IPS-20b (cell line): Measurements from ENCODE around the gene SORCS1.

Source experiments
- H3K27ac ChIP-seq: one replicate; pipeline ENCODE4 v1.5.1; 2013; ENCODE audit warnings: low read length
- H3K27me3 ChIP-seq: 2 replicates; pipeline ENCODE4 v1.6.1; 2013; ENCODE audit warnings: mild to moderate bottlenecking, low read length, inconsistent platforms; ENCODE audit not compliant: insufficient read depth
- H3K36me3 ChIP-seq: 2 replicates; pipeline ENCODE4 v1.6.1; 2013; ENCODE audit warnings: low read depth, mild to moderate bottlenecking, inconsistent platforms, low read length, moderate library complexity; ENCODE audit not compliant: insufficient read depth
- H3K4me1 ChIP-seq: 2 replicates; pipeline ENCODE4 v1.6.1; 2013; ENCODE audit warnings: mild to moderate bottlenecking, control low read depth, inconsistent platforms, low read length, moderate library complexity; ENCODE audit not compliant: insufficient read depth
- H3K4me3 ChIP-seq: 2 replicates; pipeline ENCODE4 v1.5.1; 2013; ENCODE audit warnings: mild to moderate bottlenecking, low read length, inconsistent platforms
- H3K9ac ChIP-seq: 2 replicates; pipeline ENCODE4 v1.6.1; 2013; ENCODE audit warnings: low read depth, mild to moderate bottlenecking, inconsistent platforms, low read length, moderate library complexity
- H3K9me3 ChIP-seq: 2 replicates; pipeline ENCODE4 v1.6.1; 2013; ENCODE audit warnings: mild to moderate bottlenecking, low read depth, low read length, inconsistent platforms; ENCODE audit not compliant: insufficient read depth

Gene SORCS1

DNA sequence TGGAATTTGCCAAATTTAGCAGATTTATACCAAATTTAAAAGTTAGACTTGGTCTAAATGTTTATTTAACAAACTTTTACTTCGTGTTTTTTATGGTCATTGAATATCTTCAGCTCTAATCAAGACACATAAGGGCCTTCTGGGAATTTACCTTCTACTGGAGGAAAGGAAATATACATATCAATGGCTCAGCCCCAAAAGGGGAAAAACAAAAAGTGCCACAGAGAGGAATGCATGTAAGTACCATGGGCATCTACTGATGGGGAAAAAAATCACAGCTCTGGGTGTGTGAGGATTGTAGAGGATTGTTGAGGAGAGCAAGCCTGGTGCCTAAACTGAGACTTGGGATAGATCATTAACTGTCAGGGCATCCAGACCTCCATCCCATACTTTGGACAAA, 260.3 kb downstream of the SORCS1 start:
- no peak overlapping the region for H3K4me3 ChIP-seq
- H3K36me3 ChIP-seq = no peaks in the 10 kb centered on the region
- H3K9ac ChIP-seq = no peak overlapping the region
- H3K27me3 ChIP-seq = no peaks in the 10 kb centered on the region
- no peaks in the 10 kb centered on the region for H3K9me3 ChIP-seq
- H3K27ac ChIP-seq = no peak overlapping the region
- peaks cover 17% of the 10 kb centered on the region; the same call in 1 of the 2 replicates for H3K4me1 ChIP-seq

DNA sequence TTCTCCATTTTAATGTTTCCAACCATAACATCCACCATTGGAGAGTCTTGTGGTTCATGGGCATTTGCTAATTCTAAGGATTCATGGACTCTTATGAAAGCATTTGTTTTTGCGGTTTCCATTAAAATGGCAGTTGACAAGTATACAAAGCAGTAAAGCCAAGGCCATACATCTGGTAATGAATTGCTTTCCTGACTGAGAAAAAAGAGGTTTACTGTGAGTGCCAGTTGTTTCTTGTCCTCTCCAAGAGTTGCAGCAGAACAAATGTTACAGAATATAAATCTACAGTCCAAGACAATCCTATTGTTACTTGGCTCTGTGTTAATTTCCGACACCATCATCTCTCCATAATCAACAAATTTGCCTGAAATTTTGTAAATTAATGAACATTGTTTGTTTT, 261.3 kb downstream of the SORCS1 start:
- Histone ChIP-seq H3K9ac (no peak overlapping the region), H3K4me1 (peaks cover 8% of the 10 kb centered on the region; the same call in 1 of the 2 replicates), H3K36me3 (no peaks in the 10 kb centered on the region)

DNA sequence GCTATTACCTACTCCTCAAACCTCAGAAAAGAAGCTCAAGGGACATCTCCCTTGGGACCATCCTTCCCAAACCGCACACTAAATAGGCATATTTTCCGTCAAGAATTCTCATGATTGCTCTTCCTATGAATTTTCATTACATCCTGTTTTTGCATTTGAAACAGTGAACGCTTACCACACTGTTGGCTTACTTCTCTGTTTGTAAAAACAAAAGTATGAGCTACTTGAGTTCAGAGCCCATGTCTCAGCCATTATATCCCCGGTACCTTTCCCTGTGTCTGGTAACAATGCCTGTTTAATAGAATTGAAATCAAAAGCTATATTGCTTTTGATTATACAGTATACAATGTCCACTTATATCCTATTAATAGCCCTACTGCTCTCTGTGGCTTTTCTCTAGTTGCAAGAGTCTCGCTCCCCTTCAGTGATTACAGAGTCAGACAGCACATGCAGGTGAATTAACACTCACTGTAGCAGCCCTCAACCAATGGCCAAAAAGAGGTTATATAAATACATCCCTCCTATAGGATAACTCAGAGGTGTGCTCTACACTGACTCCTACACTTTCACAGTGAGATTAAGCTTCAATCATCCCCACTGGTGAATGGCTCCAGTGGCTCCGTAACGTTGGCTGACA, 264.4 kb downstream of the SORCS1 start:
- Histone ChIP-seq H3K27me3 (no peaks in the 10 kb centered on the region), H3K9me3 (no peaks in the 10 kb centered on the region), H3K9ac (no peak overlapping the region), H3K4me1 (peaks cover 8% of the 10 kb centered on the region; the same call in 1 of the 2 replicates), H3K4me3 (no peak overlapping the region), H3K36me3 (no peaks in the 10 kb centered on the region), H3K27ac (no peak overlapping the region)

More for the DNA sequence above, 261.3 kb downstream of the SORCS1 start:
- Histone ChIP-seq H3K27me3 (no peaks in the 10 kb centered on the region), H3K9me3 (no peaks in the 10 kb centered on the region), H3K4me3 (no peak overlapping the region), H3K27ac (no peak overlapping the region)

DNA sequence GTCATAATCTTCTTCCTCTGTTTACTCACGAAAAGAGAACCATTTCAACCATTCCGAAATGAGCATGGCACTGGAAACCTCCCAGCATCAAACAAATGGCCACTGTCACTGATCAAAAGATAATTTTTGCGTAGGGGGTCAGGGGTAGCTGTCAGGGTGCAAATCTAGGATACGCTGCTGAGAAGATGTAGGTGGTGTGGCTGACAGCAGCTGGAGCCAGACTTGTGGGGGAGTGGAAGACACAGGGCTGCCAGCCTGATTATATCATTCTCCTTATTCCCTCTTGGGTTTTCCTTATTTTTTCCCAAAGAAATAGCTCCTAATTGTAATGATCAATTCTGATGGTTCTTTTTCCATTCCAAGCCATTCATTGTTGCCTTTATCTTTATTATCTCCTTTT, 266.1 kb downstream of the SORCS1 start:
- Histone ChIP-seq H3K9me3 (no peaks in the 10 kb centered on the region), H3K27me3 (no peaks in the 10 kb centered on the region), H3K27ac (no peak overlapping the region), H3K4me1 (no peaks in the 10 kb centered on the region; the same call in 1 of the 2 replicates), H3K36me3 (no peaks in the 10 kb centered on the region), H3K9ac (no peak overlapping the region), H3K4me3 (no peak overlapping the region)

DNA sequence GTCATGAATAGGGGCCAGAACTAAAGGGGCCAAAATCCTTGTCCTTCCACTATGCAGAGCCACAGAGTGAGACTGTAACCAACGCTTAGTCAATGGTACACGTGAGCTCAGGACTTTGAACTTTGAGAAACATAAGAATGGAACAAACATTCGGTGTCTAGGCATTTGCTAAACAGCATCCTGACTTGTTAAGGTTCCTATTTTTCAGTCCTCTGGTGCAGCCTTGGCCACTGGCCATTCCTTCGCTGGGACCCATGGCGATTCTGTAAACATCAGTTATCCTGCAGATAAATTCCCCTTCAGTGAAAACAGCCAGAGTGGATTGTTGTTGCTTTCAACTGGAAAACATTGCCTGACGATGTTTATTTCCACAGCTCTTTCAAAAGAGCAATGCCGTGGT, 266.8 kb downstream of the SORCS1 start:
- Histone ChIP-seq H3K27ac (no peak overlapping the region), H3K36me3 (no peaks in the 10 kb centered on the region), H3K4me1 (no peaks in the 10 kb centered on the region), H3K9me3 (no peaks in the 10 kb centered on the region), H3K4me3 (no peak overlapping the region), H3K27me3 (no peaks in the 10 kb centered on the region), H3K9ac (no peak overlapping the region)

DNA sequence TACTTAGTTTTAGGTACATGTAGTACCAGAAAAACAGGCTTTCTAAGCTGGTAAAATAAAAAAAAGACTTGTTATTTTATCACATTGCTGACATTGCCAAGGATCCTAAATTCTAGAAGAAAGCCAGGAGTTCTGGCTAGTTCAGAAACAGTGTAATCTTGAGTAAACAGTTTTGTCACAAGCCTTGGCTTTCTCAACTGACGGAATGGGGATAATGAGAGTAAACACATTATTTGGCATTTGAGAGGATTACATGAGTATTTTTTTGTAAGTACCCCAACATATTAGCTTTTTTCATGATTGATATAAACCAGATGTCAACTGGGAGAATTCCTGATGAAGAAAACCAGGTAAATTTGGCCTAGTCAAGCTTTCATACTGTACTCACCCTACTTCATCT, 269.8 kb downstream of the SORCS1 start:
- Histone ChIP-seq H3K9me3 (no peaks in the 10 kb centered on the region), H3K36me3 (no peaks in the 10 kb centered on the region)

DNA sequence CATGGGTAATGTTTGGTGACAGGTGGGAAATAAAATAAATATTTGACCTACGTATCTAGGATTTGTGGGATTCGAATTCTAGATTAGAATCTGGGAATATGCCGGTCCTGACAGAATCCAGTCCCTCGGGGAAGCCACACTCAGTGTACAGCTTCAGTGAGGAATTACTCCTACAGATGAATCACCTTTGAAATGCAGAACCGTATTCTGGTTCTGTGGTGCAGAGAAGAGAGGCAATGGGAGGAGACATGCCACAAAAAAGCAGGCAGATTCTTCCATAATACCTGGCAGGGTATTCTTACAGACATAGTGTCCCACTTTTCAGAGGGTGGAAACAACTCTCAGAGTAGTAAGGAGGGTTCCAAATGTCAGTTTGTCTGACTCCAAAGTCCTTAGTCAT, 286.9 kb downstream of the SORCS1 start:
- H3K9ac ChIP-seq = no peak overlapping the region
- H3K4me1 ChIP-seq = no peaks in the 10 kb centered on the region; the same call in 1 of the 2 replicates
- H3K36me3 ChIP-seq = no peaks in the 10 kb centered on the region
- H3K27me3 ChIP-seq = no peaks in the 10 kb centered on the region
- H3K9me3 ChIP-seq = peaks cover 5% of the 10 kb centered on the region
- no peak overlapping the region for H3K27ac ChIP-seq
- H3K4me3 ChIP-seq = no peak overlapping the region

More for the DNA sequence above, 269.8 kb downstream of the SORCS1 start:
- Histone ChIP-seq H3K4me1 (no peaks in the 10 kb centered on the region), H3K27me3 (no peaks in the 10 kb centered on the region), H3K4me3 (no peak overlapping the region), H3K27ac (no peak overlapping the region), H3K9ac (no peak overlapping the region)

DNA sequence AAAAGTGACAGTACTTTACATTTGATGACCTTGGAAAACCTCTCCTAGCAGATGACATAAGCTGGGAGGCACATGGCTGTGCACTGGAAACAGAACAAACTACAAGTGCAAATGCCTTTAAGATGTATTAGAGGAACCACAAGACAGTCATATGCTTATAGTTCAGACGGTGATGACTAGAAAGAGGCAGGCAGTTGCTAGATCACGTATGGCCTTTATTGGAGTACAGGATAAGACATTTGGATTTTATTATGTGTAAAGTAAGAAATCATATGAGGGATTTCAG, 290.0 kb downstream of the SORCS1 start:
- Histone ChIP-seq H3K4me1 (no peaks in the 10 kb centered on the region; the same call in 1 of the 2 replicates), H3K27me3 (no peaks in the 10 kb centered on the region), H3K36me3 (no peaks in the 10 kb centered on the region), H3K27ac (no peak overlapping the region), H3K4me3 (no peak overlapping the region), H3K9ac (no peak overlapping the region), H3K9me3 (peaks cover 5% of the 10 kb centered on the region)

DNA sequence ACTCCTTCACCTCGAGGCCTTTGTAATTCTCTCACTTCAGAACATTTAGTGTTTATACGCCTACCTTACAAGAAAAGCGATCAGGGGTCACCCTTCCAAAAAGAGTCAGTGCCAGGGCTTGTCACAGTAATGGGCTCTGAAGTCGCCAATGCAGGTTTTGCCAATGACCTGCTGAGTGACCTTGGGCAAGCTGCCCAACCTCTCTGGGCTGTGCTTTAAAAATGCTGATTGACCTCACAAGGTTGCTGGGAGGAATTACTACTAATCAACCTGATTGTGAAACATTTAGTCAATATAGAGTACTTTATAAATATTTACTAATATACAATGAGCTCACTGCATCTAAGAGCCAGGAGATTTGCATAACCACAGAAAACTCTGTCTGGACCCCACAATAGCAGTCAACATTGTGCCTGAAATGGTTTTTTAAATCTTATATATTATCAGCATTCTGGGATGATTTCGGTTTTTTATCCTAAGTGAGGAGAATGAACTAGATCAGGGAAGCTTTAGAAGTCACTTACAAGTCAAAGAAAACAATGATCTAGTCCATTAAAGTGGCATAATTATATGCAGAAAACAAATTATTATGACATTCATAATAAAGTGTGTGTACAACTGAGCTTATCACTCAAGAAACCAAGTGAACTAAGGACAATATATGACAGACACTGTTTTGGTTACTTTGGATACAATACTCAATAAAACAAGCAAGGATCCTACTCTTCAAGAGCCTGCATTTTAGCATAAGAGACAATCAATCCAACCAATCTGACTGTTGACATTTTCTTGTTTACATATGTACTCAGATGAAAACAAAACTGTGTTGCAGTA, 290.5 kb downstream of the SORCS1 start:
- Histone ChIP-seq H3K4me3 (no peak overlapping the region), H3K36me3 (no peaks in the 10 kb centered on the region), H3K27ac (no peak overlapping the region), H3K4me1 (no peaks in the 10 kb centered on the region; the same call in 1 of the 2 replicates), H3K27me3 (no peaks in the 10 kb centered on the region), H3K9ac (no peak overlapping the region), H3K9me3 (peaks cover 5% of the 10 kb centered on the region)

DNA sequence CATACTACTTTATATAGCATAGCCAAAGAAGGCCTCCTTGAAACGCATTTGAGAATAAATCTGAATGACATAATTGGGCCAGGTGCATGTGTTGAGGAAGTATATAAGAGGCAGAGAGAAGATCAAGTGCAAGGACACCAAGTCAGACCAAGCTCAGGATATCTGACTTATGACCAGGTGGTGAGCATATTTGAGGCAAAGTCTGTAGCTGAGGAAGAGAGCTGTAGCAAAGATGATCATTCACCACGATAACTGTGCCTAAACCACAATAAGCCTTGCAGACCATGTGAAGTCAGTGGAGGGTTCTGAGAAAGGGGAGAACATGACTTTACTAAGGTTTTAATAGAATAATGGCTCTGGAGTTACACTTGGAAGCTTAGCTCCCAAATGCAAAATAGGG, 292.3 kb downstream of the SORCS1 start:
- H3K9me3 ChIP-seq = peaks cover 5% of the 10 kb centered on the region
- no peak overlapping the region for H3K4me3 ChIP-seq
- no peak overlapping the region for H3K27ac ChIP-seq

DNA sequence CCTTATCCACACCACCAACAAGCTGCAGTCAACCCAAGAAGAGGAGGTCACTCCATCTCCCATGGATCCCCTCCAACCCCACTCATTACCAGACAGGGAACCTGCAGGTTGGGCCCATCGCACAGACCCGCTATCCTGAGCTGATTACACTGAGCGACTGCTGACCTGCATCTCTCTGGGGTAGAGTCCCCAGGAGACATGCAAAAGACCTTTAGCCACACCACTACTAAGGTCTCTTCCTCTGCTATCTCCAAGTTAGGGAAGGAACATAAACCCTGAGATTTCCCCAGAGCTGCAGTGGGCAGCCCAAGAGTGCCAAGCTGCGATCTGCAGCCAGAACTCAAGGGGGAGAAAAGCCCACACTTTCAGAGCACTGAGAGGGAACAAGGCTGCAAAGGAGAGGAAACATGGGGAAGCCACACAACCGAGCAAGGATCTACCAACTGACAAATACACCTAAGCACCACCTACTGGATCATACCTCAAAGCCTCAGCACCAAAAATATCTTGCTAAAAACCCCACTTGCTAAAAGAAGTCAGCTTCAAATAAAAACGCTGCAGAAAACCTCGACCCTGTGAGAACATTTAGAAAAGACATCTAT, 298.2 kb downstream of the SORCS1 start:
- H3K4me3 ChIP-seq = no peak overlapping the region
- no peaks in the 10 kb centered on the region for H3K36me3 ChIP-seq
- no peak overlapping the region for H3K27ac ChIP-seq
- H3K9ac ChIP-seq = no peak overlapping the region
- no peaks in the 10 kb centered on the region for H3K4me1 ChIP-seq
- no peaks in the 10 kb centered on the region for H3K27me3 ChIP-seq
- H3K9me3 ChIP-seq = no peaks in the 10 kb centered on the region

More for the DNA sequence above, 292.3 kb downstream of the SORCS1 start:
- Histone ChIP-seq H3K27me3 (no peaks in the 10 kb centered on the region), H3K36me3 (no peaks in the 10 kb centered on the region), H3K4me1 (no peaks in the 10 kb centered on the region; the same call in 1 of the 2 replicates), H3K9ac (no peak overlapping the region)

DNA sequence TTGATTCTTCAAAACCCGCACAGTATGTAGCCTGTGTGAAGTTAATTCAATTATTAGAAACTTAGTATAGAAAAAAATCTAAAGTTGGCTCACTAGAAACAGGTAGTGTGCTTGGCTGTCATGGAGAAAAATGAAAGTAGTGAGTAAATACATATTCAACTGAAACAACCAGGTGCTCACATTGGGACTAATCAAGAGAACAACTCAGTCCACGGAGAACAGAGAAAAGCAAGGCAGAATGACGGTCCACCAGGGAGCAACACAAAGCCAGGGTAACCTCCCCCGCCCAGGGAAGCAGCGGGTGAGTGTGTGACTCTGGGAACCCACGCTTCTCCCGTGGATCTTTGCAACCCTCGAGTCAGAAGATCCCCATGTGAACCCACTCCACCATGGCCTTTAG, 300.5 kb downstream of the SORCS1 start:
- H3K27me3 ChIP-seq = no peaks in the 10 kb centered on the region
- H3K4me1 ChIP-seq = no peaks in the 10 kb centered on the region
- H3K4me3 ChIP-seq = no peak overlapping the region
- no peak overlapping the region for H3K27ac ChIP-seq
- no peaks in the 10 kb centered on the region for H3K36me3 ChIP-seq
- H3K9me3 ChIP-seq = no peaks in the 10 kb centered on the region
- H3K9ac ChIP-seq = no peak overlapping the region
